ENCODE measurements around the gene FAAH. TPM values are rescaled to one million over a fixed set of nuclear protein-coding genes. Genes with fewer than 3 reads are reported as not detected.

The FAAH gene
- polyA plus RNA-seq, 4 donors = 17.7 to 26.6 (median 20.7) TPM

GRCh38 chr1:46448109-46448911 lies 54.2 kb downstream of the FAAH start:
- DNase-seq (ENCODE audit: low read depth in 4 of 4, low spot score in 3 of 4) = no peak

GRCh38 chr1:46449223-46450159 lies 55.4 kb downstream of the FAAH start:
- no peak for DNase-seq (ENCODE audit: low read depth in 4 of 4, low spot score in 3 of 4)

GRCh38 chr1:46450160-46450517 lies 56.0 kb downstream of the FAAH start:
- no peak for DNase-seq (ENCODE audit: low read depth in 4 of 4, low spot score in 3 of 4)

GRCh38 chr1:46451948-46452930 lies 58.1 kb downstream of the FAAH start:
- DNase-seq (ENCODE audit: low read depth in 4 of 4, low spot score in 3 of 4) = no peak

- DNase-seq (ENCODE audit: low read depth in 4 of 4, low spot score in 3 of 4) = no peak
These were observed 58.8 kb downstream of the FAAH start for GRCh38 chr1:46452931-46453325.

- no peak for DNase-seq (ENCODE audit: low read depth in 4 of 4, low spot score in 3 of 4)
These were observed 59.3 kb downstream of the FAAH start for GRCh38 chr1:46453449-46453848.

- DNase-seq (ENCODE audit: low read depth in 4 of 4, low spot score in 3 of 4) = no peak
These were observed 61.8 kb downstream of the FAAH start for GRCh38 chr1:46455951-46456350.

- no peak for DNase-seq (ENCODE audit: low read depth in 4 of 4, low spot score in 3 of 4)
These were observed 62.4 kb downstream of the FAAH start for GRCh38 chr1:46456411-46456963.

GRCh38 chr1:46457178-46457577 lies 63.1 kb downstream of the FAAH start:
- DNase-seq (ENCODE audit: low read depth in 4 of 4, low spot score in 3 of 4) = no peak

GRCh38 chr1:46458190-46458589 lies 64.1 kb downstream of the FAAH start:
- no peak for DNase-seq (ENCODE audit: low read depth in 4 of 4, low spot score in 3 of 4)

GRCh38 chr1:46458846-46459245 lies 64.7 kb downstream of the FAAH start:
- no peak for DNase-seq (ENCODE audit: low read depth in 4 of 4, low spot score in 3 of 4)

GRCh38 chr1:46459315-46459714 lies 65.2 kb downstream of the FAAH start:
- DNase-seq (ENCODE audit: low read depth in 4 of 4, low spot score in 3 of 4) = no peak

- no peak for DNase-seq (ENCODE audit: low read depth in 4 of 4, low spot score in 3 of 4)
These were observed 67.1 kb downstream of the FAAH start for GRCh38 chr1:46461017-46461808.

- no peak for DNase-seq (ENCODE audit: low read depth in 4 of 4, low spot score in 3 of 4)
These were observed 67.8 kb downstream of the FAAH start for GRCh38 chr1:46461809-46462448.

Other genes with a start within 250 kb of the FAAH start
- 10 to 100 TPM; 66.9 to 88.0 (median 82.3) TPM for gene TSPAN1, start 219.2 kb upstream of the FAAH start, polyA plus RNA-seq (ENCODE audit: insufficient read length in 4 of 4)
- not detected for gene P3R3URF, start 217.8 kb upstream of the FAAH start, polyA plus RNA-seq (ENCODE audit: insufficient read length in 4 of 4)
- 10 to 100 TPM; 77.1 to 85.1 (median 80.1) TPM for gene POMGNT1, start 195.9 kb upstream of the FAAH start, polyA plus RNA-seq (ENCODE audit: insufficient read length in 4 of 4)
- 1 to 10 TPM; 3.3 to 3.7 (median 3.5) TPM for gene LURAP1, start 191.0 kb upstream of the FAAH start, polyA plus RNA-seq (ENCODE audit: insufficient read length in 4 of 4)
- 10 to 100 TPM; 10.1 to 15.4 (median 11.1) TPM for gene RAD54L, start 146.6 kb upstream of the FAAH start, polyA plus RNA-seq (ENCODE audit: insufficient read length in 4 of 4)
- gene LRRC41, start 90.7 kb upstream of the FAAH start, polyA plus RNA-seq (ENCODE audit: insufficient read length in 4 of 4) = 100 to 1,000 TPM in 1 of 4 donors, 10 to 100 TPM in 3; 83.4 to 103 (median 87.0) TPM
- 100 to 1,000 TPM; 360 to 415 (median 370) TPM for gene UQCRH, start 90.6 kb upstream of the FAAH start, polyA plus RNA-seq (ENCODE audit: insufficient read length in 4 of 4)
- gene NSUN4, start 53.5 kb upstream of the FAAH start, polyA plus RNA-seq (ENCODE audit: insufficient read length in 4 of 4) = 10 to 100 TPM; 25.6 to 26.0 (median 25.8) TPM
- under 1 TPM in 2 of 4 donors, not detected in 2; 0.01 to 0.06 TPM for gene DMBX1, start 95.5 kb downstream of the FAAH start, polyA plus RNA-seq (ENCODE audit: insufficient read length in 4 of 4)
- under 1 TPM in 1 of 4 donors, not detected in 3; 0.03 TPM for gene KNCN, start 157.3 kb downstream of the FAAH start, polyA plus RNA-seq (ENCODE audit: insufficient read length in 4 of 4)
- gene MKNK1, start 210.0 kb downstream of the FAAH start, polyA plus RNA-seq (ENCODE audit: insufficient read length in 4 of 4) = 10 to 100 TPM; 22.3 to 29.3 (median 25.3) TPM
- gene MOB3C, start 222.5 kb downstream of the FAAH start, polyA plus RNA-seq (ENCODE audit: insufficient read length in 4 of 4) = 10 to 100 TPM; 11.6 to 13.7 (median 12.1) TPM